CD1c-positive myeloid dendritic cell (primary cell): ENCODE measurements around the gene CNN2.
A peak's percentile ranks its signal among the peaks of the same experiment; 100 is the strongest.

ENCODE experiments used
- DNase-seq: peaks from one replicate; pipeline ENCODE4 v3.0.0-alpha.2; 2016; ENCODE audit errors: extremely low spot score

CNN2 gene

DNA sequence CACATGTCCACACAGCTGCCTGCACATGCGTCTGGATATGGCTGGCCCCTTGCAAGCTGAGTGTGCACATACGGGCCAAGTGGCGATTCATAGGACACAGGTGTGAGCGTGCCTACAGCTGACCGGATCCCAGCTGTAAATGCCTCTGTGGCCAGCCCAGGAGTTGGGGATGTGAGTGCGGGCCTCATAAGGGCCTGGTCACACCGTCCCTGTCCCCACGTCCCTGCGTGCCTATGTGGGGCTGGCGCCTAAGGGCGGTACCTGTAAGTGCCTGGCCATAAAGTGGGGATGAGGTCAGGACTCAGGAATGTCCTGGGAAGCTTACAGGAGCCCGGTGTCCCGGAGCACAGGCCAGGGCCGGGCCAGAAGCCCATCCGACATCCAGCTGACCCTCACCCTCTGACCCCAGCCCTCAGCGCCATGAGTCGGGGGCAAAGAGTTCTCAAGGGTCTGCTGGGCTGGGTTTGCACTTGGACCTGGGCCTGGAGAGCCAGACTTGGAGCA lies 39.2 kb downstream of the CNN2 start:
- DNase-seq = no peak

DNA sequence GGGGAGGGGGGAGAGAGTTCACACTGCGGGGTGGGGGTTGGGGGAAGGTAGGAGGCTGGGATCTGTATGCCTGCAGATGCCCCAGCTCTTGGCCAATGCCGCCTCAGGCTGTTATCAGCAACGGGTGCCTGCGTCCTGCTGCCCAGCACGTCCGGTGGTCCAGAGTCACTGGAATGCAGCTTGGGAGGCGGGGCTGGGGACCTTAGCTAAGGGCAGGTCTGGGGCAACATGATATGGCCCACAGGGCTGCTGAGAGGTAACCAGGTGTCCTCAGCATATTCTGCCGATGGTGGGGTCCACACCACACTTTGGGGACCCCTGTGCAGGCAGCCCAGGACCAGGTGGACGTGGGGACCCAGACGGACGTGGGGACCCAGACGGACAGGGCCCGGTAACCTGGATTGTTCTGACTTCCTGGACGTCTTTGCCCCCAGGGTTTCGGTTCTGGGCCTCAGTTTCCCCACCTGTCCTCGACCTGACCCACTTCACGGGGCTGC lies 39.9 kb downstream of the CNN2 start:
- DNase-seq = no peak

DNA sequence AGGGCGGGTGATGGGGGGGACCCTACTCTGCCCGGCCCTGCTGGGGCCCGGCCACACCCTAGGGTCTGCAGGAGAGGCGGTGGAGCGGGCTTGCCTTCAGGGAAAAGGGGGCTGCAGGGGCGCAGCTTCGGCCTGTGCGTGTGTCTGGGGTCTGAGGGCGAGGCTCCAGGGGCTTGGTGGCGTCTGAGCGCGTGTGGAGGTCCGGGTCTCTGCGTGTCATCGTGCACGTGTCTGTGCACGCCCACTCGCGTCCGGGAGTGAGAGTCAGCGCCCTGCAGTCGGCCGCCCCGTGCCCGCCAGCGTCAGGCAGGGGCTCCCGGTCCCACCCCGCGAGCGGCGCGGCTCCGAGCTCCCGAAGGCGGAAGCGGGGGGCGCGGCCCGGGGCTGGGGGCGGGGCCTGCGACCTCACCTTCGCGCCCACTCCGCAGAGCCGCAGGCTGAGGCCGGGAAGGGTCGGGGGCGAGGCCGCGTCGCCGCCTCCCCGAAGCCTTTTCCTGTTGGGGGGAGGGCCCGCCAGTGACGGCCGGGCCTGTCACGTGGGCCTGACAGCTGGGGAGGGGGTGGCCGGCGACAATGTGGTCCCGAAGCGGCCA lies 40.4 kb downstream of the CNN2 start, which contains the start of gene ARHGAP45:
TSS of gene ARHGAP45 (plus strand) at position 420 of the 593 bp plus-strand sequence. CDS start 239 bp downstream, outside the sequence.
- DNase-seq = peak; percentile 90

- no peak for DNase-seq
These were observed 41.0 kb downstream of the CNN2 start for GRCh38 chr19:1067341-1067957.

GRCh38 chr19:1068009-1069001 lies 41.9 kb downstream of the CNN2 start:
- DNase-seq = peak; percentile 71

DNA sequence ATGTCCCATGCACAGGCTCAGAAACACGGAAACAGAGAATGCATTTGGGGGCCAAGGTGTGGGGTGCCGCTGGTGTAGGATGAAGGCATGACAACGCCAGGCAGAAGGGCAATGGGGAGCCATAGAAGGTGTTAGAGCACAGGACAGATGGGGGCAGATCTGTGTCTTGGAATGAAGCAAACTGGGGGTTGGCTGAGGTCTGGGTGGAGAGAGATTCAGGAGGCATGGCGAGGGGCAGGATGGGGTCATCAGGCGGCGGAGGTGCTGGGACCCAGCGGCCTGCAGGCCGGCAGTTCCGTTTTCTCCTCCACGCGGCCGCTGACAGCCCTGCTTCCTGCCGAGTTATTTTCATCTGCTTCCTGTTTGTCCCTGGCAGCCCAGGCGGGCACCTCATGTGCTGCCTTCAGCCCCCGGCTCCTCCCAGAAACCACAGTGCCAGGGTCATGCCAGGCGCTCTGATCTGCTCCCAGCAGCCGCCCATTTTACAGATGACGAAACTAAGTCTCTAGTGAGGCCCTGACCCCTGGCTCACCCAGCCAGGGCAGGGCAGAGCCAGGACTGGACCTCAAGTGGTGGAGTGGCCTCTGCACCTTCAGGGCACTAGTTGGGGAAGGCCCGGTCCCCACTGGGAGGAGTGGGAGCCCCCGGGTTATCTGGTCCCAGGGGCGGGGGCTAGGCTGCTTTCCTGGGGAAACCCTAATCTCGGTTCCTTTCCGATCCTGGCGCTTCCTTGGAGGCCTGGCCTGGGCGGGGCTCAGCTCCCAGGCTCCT lies 42.8 kb downstream of the CNN2 start:
- DNase-seq = peak; percentile 93

DNA sequence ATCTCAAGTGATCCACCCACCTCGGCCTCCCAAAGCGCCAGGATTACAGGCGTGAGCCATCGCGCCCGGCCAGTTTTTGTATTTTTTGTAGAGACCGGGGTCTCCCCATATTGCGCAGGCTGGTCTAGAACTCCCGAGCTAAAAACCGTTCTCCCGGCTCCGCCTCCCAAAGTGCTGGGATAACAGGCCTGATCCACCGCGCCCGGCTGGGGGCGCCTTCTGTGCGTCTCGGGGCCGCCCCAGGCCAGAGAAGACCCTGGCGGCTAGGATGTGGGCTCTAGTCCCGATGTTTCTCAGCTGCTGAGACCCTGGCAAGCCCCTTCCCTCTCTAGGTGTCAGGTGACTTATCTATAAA lies 44.1 kb downstream of the CNN2 start:
- no peak for DNase-seq

- no peak for DNase-seq
These were observed 44.8 kb downstream of the CNN2 start for GRCh38 chr19:1070931-1071791.

- no peak for DNase-seq
These were observed 46.1 kb downstream of the CNN2 start for GRCh38 chr19:1072371-1073015.

GRCh38 chr19:1073063-1073955 lies 46.9 kb downstream of the CNN2 start:
- no peak for DNase-seq

- no peak for DNase-seq
These were observed 47.6 kb downstream of the CNN2 start for GRCh38 chr19:1073956-1074517.

GRCh38 chr19:1074544-1075283 lies 48.3 kb downstream of the CNN2 start:
- DNase-seq = peak; percentile 86

DNA sequence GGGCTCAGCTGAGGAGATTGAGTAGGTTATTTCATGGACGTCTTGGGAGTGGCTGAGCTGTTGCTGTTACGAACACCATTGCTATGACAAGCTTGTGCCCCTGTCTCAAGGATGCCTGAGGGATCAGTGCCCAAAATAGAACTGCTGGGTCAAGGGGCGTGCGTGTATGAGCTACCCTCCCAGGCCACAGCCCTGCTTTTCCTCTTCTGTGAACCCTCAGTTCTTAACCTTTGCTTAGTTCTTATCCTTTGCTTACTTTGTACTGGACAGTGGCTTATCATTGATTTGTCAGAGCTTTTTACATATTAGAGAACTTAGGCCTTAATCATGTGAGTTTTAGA lies 49.6 kb downstream of the CNN2 start:
- peak; percentile 27 for DNase-seq

DNA sequence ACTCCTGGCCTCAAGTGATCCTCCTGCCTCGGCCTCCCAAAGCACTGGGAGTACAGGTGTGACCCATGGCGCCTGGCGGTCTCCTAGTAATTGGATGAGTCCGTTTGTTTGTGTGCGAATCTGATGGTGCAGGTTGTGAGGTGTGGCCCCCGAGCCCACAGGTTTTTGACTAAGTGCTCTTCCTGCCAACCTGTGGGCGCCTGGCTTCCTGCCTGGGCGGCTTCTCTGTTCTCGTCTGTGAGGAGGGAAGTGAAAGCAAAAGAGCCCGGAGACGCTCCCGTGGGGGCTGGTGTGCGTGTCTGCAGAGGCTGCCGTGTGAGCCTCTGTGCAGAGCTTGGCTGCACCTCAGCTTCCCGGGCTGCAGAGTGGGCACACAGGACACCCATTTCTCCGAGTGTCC lies 50.5 kb downstream of the CNN2 start:
- peak; percentile 98 for DNase-seq

- no peak for DNase-seq
These were observed 53.2 kb downstream of the CNN2 start for GRCh38 chr19:1079566-1080111.

DNA sequence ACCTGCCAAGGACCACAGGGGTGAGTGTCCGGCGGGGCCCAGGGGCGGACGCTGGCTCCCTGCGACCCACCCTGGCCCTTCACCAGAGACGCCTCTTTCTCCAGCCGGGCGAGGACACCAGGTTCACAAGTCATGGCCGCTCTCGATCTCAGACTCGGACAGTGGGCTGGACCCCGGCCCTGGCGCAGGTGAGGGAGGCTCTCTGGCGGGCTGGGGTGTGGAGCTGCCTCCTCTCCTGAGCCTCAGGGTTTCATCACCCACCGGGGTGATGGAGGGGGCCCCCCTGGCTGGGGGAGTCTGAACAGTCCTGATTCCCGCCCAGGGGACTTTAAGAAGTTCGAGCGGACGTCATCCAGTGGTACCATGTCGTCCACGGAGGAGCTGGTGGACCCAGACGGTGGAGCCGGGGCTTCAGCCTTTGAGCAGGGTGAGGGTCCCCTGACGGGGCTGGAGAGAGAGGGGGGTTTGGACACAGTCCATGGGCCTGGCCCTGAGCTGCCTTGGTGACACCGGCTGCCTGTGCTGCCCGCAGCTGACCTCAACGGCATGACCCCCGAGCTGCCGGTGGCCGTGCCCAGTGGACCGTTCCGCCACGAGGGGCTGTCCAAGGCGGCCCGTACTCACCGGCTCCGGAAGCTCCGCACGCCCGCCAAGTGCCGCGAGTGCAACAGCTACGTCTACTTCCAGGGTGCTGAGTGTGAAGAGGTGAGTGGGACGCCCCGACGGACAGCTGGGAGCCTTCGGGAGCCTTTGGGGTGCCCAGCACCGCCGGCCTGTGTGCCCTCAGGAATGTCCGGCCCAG lies 54.2 kb downstream of the CNN2 start:
- DNase-seq = no peak
